ENCODE results near the gene PLEKHJ1.

GRCh38 chr19:2249010-2249866, 13.1 kb upstream of the PLEKHJ1 start, which contains the start of gene AMH:
- TF ChIP-seq, protein P1, sequence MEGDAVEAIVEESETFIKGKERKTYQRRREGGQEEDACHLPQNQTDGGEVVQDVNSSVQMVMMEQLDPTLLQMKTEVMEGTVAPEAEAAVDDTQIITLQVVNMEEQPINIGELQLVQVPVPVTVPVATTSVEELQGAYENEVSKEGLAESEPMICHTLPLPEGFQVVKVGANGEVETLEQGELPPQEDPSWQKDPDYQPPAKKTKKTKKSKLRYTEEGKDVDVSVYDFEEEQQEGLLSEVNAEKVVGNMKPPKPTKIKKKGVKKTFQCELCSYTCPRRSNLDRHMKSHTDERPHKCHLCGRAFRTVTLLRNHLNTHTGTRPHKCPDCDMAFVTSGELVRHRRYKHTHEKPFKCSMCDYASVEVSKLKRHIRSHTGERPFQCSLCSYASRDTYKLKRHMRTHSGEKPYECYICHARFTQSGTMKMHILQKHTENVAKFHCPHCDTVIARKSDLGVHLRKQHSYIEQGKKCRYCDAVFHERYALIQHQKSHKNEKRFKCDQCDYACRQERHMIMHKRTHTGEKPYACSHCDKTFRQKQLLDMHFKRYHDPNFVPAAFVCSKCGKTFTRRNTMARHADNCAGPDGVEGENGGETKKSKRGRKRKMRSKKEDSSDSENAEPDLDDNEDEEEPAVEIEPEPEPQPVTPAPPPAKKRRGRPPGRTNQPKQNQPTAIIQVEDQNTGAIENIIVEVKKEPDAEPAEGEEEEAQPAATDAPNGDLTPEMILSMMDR (IDR thresholded peaks at IDR 0.05), result no peak
- TF ChIP-seq POLR2A (IDR thresholded peaks at IDR 0.05), result no peak

Data from adrenal gland (tissue), 5 donors.